NOMO-1 treated with DMSO at 0.1 percent for 48 hours (cell line): ENCODE results near the gene FMN1.

Source experiments
- DNase-seq: peaks from one replicate; lab custom pipeline; 2025; ENCODE audit not compliant: unreplicated experiment; lab: John Stamatoyannopoulos, UW

Gene FMN1

DNA sequence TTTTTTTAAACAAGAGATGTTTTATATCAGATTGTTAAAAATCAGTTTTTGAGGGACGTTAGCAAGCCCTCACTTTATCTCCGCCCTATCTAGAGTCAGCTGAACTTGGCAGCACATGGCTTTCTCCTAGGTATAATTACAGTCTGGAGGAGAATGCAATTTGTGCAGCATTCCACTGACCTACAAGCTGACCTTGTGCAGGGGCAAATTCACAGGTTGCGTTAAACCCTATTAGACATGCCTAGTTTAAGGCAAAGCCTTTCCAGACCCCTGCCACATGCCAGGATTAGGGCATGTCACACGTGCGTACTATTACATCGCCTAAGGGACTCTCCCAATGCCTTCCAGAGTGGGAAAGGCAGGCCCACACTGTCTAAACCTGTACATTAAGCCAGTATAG lies 252.7 kb downstream of the FMN1 start:
- DNase-seq = no peak

DNA sequence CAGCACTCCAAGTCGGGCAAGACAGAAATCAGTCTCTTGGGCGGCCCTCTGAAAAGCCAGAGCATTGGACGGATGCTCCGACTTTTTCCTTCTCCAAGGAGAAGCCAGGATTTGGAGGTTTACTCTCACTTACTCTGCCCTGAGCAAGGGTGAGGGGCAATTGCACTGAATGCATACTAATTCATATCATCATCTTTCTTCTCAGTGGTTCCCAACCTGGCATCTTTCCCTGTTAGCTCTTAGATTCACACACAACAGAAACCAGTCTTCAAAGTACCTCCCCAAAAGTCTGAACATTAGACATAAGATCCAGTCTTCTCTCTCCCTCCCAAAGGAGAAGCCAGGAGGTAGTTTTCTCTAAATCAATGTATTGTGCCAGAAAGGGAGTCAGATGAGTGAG lies 257.5 kb downstream of the FMN1 start:
- DNase-seq = no peak

DNA sequence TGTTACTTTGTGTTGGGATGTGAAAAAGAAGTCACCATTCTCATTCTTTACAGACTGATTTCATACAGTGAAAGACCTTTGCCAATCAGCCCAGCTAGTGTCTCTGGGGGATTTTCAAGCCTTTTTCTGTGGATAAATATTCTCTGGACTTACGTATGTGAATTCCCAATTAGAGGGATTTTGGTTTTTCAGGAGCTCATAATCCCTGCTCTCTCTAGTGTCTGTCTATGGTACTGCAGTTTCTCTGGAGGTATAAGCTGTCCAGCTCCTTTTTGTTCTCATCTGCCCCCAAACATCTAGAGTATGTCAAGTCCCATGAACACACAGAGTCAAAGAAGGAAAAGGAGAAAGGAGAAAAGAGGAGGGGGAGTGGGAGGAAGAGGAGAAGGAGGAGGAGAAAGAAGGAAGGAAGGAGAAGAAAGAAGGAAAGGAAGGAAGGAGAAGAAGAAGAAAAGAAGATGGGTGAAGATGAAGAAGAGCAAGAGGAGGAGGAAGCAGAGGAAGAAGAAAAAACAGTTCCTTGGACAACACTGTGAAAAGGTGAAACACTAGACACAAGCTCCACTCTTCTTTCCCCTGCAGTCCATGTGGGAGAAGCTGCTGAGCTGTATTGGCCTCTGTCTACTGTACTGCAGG lies 258.1 kb downstream of the FMN1 start:
- DNase-seq = no peak

DNA sequence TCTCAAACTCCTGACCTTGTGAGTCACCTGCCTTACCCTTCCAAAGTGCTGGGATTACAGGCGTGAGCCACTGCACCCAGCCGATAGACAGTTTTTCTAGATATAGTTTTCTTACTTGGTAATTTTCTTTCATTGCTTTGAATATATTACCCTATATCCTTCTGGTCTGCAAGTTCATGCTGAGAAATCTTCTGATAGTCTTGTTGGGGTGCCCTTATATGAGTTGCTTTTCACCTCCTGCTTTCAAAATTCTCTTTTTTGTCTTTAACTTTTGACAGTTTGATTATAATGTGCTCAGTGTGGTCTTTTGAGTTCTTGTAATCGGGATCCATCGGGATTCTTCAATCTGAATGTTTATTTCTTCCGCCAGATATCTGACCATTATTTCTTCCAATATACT lies 259.4 kb downstream of the FMN1 start:
- no peak for DNase-seq

DNA sequence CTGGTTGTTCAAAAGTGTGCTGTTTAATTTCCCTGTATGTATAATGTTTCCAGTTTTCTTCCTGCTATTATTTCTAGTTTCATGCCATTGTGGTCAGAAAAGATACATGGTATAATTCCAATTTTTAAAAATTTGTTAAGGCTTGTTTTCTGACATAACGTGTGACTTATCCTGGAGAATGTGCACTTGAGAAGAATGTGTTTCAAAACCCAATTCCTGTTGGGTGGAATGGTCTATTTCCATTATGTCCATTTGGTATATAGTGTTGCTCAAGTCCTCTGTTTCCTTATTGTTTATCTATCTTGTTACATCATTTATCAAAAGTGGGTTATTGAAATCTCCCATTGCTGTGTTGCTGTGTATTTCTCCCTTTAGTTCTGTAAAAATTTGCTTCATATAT lies 261.3 kb downstream of the FMN1 start:
- DNase-seq = no peak

- DNase-seq = no peak
Observed at GRCh38 chr15:32928876-32929275, 265.6 kb downstream of the FMN1 start.

- no peak for DNase-seq
Observed at GRCh38 chr15:32927124-32927523, 267.4 kb downstream of the FMN1 start.

- DNase-seq = no peak
Observed at GRCh38 chr15:32923176-32923575, 271.3 kb downstream of the FMN1 start.

DNA sequence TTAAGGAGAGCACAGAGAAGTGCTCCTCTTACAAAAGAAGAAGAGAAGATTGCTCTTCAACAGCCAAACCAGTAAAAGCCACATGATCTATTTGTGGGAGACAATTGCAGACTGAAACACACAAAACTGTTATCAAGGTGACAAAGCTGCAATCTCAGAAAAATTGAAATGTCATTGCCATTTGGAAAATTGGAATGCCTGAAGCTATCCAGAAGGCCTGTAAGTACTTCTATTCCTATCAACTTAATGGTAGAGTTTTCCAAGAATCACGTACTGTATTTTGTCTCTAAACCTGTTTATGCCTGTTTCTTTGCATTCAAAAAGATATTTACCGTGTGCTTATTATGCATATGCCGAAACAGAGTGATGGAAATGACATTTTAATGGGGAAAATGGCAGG lies 272.0 kb downstream of the FMN1 start:
- DNase-seq = no peak

GRCh38 chr15:32919749-32920414 lies 274.6 kb downstream of the FMN1 start:
- DNase-seq = no peak

GRCh38 chr15:32918547-32918946 lies 276.0 kb downstream of the FMN1 start:
- no peak for DNase-seq

- no peak for DNase-seq
Observed at GRCh38 chr15:32910839-32911238, 283.7 kb downstream of the FMN1 start.

GRCh38 chr15:32909431-32909830 lies 285.1 kb downstream of the FMN1 start:
- no peak for DNase-seq

GRCh38 chr15:32908872-32909271 lies 285.6 kb downstream of the FMN1 start:
- DNase-seq = peak; percentile 80

- peak; percentile 97 for DNase-seq
Observed at GRCh38 chr15:32908135-32908801, 286.2 kb downstream of the FMN1 start.

GRCh38 chr15:32905481-32905880 lies 289.0 kb downstream of the FMN1 start:
- no peak for DNase-seq

GRCh38 chr15:32904448-32904847 lies 290.1 kb downstream of the FMN1 start:
- DNase-seq = no peak

GRCh38 chr15:32903591-32904290 lies 290.8 kb downstream of the FMN1 start:
- no peak for DNase-seq

DNA sequence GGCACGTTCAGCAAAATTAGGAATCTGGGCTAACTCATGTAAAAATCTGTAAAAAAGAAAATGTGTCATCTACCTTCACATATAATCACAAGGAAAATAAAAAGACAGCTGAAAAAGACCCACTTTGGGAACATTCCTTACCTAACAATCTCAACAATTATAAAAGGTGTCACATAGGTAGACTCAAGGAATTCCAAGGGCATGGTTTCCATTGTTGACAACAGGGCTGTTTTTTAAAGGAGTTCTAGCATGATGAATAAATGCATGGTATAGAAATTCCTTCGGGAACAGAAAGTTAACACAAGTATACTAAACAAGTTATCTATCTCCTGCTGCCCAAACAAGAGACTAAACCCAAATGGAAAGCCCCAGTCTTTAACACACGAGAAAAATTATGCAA lies 292.5 kb downstream of the FMN1 start:
- DNase-seq = no peak

- no peak for DNase-seq
Observed at GRCh38 chr15:32901192-32901591, 293.3 kb downstream of the FMN1 start.

DNA sequence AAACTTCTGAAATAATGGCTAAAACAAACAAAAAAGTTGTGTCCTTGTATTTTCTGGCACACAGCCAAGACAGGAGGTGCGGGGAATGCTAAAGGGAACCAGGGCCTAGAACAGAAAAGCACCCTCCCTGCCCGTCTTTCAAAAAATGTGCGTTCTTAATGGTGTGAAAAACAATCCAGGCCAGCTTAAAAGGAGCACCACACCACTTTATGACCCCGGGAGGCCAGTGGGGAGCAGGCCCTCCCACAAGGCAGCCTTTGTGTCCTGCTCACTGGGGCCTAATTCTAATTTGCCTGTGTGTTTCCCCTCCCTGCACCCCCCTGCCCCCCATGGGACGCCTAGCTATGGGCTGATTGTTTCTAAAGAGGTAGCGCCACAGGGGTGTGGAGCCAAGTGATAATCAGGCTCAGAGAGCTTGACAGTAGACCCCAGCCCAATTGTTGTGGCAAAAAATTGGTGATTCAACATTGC lies 295.4 kb downstream of the FMN1 start:
- DNase-seq = no peak

- no peak for DNase-seq
Observed at GRCh38 chr15:32898414-32898813, 296.1 kb downstream of the FMN1 start.
